GM12878 (cell line): ENCODE results near the gene EEF1E1. TPM values are rescaled to one million over a fixed set of nuclear protein-coding genes. Genes with fewer than 3 reads are reported as not detected.
A peak's percentile ranks its signal among the peaks of the same experiment; 100 is the strongest.

Source experiments
- ATF3 ChIP-seq: IDR thresholded peaks from 2 replicates; pipeline ENCODE4 v1.6.1; 2011; ENCODE audit warnings: low read depth, mild to moderate bottlenecking, low read length, moderate library complexity, borderline replicate concordance; ENCODE audit errors: extremely low read depth
- BCL3 ChIP-seq: IDR thresholded peaks from 2 replicates; pipeline ENCODE4 v1.6.1; 2011; ENCODE audit warnings: borderline replicate concordance, low read depth, mild to moderate bottlenecking, moderate library complexity, low read length; ENCODE audit not compliant: insufficient read depth, poor library complexity, severe bottlenecking
- BRCA1 ChIP-seq: IDR thresholded peaks from 2 replicates; pipeline ENCODE4 v1.6.1; 2011; ENCODE audit warnings: low read depth, low read length, improper control_type of control experiment
- CREB1 ChIP-seq: IDR thresholded peaks from 2 replicates; pipeline ENCODE4 v1.6.1; 2012; ENCODE audit warnings: low read depth, mild to moderate bottlenecking, inconsistent platforms
- GATAD2B ChIP-seq: fragments of 450-650 bp; conservative IDR thresholded peaks from 2 replicates; pipeline ENCODE4 v1.6.1; 2017; ENCODE audit warnings: low read depth, mild to moderate bottlenecking, moderate library complexity
- IKZF2 ChIP-seq, 2 experiments: fragments of 450-650 bp; IDR thresholded peaks; 2 replicates each; pipeline ENCODE4 v1.6.1; 2017; ENCODE audit warnings: mild to moderate bottlenecking in 2 of 2, moderate library complexity in 2 of 2
- IRF4 ChIP-seq: IDR thresholded peaks from 2 replicates; pipeline ENCODE4 v1.6.1; 2011; ENCODE audit warnings: low read depth, low read length
- MEF2B ChIP-seq: fragments of 450-650 bp; IDR thresholded peaks from 2 replicates; pipeline ENCODE4 v1.6.1; 2018; ENCODE audit warnings: mild to moderate bottlenecking, moderate library complexity; ENCODE audit not compliant: partially characterized antibody, poor library complexity, severe bottlenecking
- MTA2 ChIP-seq: fragments of 450-650 bp; IDR thresholded peaks from 2 replicates; pipeline ENCODE4 v1.6.1; 2016; ENCODE audit warnings: low read depth, mild to moderate bottlenecking, moderate library complexity
- NFYA ChIP-seq: IDR thresholded peaks from 2 replicates; pipeline ENCODE4 v1.6.1; 2011; ENCODE audit warnings: low read depth, mild to moderate bottlenecking, low read length, improper control_type of control experiment, borderline replicate concordance
- PKNOX1 ChIP-seq: fragments of 450-650 bp; IDR thresholded peaks from 2 replicates; pipeline ENCODE4 v1.6.1; 2016; ENCODE audit warnings: mild to moderate bottlenecking
- ZNF217 ChIP-seq: fragments of 450-650 bp; IDR thresholded peaks from 2 replicates; pipeline ENCODE4 v1.6.1; 2017; ENCODE audit warnings: antibody characterized with exemption, mild to moderate bottlenecking
- polyA plus RNA-seq, 11 experiments: library from polyadenylated mRNA; depleted of rRNA in 4 of 11; unstranded in 6 of 11; stranded (reverse) in 5 of 11; fragments of >200 nt; fragmentation: Nextera tagmentation in 4 of 11; fragmentation: Illumina TruSeq in 1 of 11; extraction: Ambion mirVana in 4 of 11; extraction: Trizol in 1 of 11; gene quantifications; 1 replicate in 1 of 11; 2 replicates in 10 of 11; pipeline versions ENCODE4 v1.2.1 to v1.2.3, GENCODE V29; 2011 to 2016; ENCODE audit warnings: inconsistent platforms in 2 of 11, missing spikeins in 2 of 11, low read depth in 1 of 11
- total RNA-seq, 4 experiments: library from RNA; depleted of rRNA in 3 of 4; stranded (reverse); fragments of >200 nt in 3 of 4; fragmentation: Illumina TruSeq in 1 of 4; extraction: Trizol in 1 of 4; gene quantifications; 2 replicates each; pipeline versions ENCODE4 v1.2.1 to v1.2.3, GENCODE V29; 2013 to 2021
- TF ChIP-seq, protein P1 (sequence below): IDR thresholded peaks from 2 replicates; pipeline ENCODE4 v1.6.1; 2011; ENCODE audit warnings: low read depth, low read length, improper control_type of control experiment, borderline replicate concordance
- TF ChIP-seq, protein P2 (sequence below): fragments of 450-650 bp; IDR thresholded peaks from 2 replicates; pipeline ENCODE4 v1.6.1; 2017; ENCODE audit warnings: borderline replicate concordance
- TF ChIP-seq, protein P3 (sequence below): fragments of 450-650 bp; formaldehyde crosslinking; IDR thresholded peaks from 2 replicates; pipeline ENCODE4 v1.4.0; 2022; ENCODE audit warnings: mild to moderate bottlenecking, moderate library complexity
- TF ChIP-seq, protein P4 (sequence below): fragments of 450-650 bp; IDR thresholded peaks from 2 replicates; pipeline ENCODE4 v1.6.1; 2016; ENCODE audit warnings: mild to moderate bottlenecking

EEF1E1 gene
- total and polyA plus RNA-seq, 10 of the 15 experiments (the other 5 are each of a cell fraction or from before 2014, with no cell fraction given): 55.3 to 668 (median 121) TPM

DNA sequence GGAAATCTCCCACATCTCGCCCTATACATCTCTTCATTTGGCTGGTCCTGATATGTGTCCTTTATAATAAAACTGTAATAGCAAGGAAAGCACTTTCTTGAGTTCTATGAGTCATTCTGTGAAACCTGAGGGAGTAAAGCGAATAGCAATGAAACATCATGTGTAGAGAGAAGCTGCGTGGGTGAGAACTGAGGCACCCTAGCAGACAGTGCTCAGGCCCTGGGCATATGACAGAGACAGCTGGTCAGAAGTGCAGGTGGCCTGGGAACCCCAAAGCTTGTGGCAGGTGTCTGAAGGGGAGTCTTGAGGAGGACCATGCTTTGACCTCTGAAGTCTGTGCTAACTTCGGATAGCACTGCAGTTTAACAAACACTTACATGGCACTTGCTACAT is 36.8 kb downstream of the EEF1E1 start (continued):
- peak; percentile 87 for TF ChIP-seq BCL3
- TF ChIP-seq PKNOX1: no peak
- no peak for TF ChIP-seq BRCA1
- TF ChIP-seq GATAD2B: no peak
- TF ChIP-seq IKZF2 (IDR thresholded peaks at IDR 0.05): no peak; a peak in 1 of 4 replicates
- TF ChIP-seq CREB1: peak; percentile 44; the same call in 1 of the 2 replicates
- TF ChIP-seq MTA2: 0 out of 2 replicates have a peak, but pooled peaks have one; percentile 29
- no peak for TF ChIP-seq ZNF217
- TF ChIP-seq NFYA: no peak
- TF ChIP-seq ATF3: no peak
- no peak for TF ChIP-seq MEF2B
- TF ChIP-seq, protein P1, sequence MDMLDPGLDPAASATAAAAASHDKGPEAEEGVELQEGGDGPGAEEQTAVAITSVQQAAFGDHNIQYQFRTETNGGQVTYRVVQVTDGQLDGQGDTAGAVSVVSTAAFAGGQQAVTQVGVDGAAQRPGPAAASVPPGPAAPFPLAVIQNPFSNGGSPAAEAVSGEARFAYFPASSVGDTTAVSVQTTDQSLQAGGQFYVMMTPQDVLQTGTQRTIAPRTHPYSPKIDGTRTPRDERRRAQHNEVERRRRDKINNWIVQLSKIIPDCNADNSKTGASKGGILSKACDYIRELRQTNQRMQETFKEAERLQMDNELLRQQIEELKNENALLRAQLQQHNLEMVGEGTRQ: no peak
- TF ChIP-seq IRF4: peak; percentile 88
- TF ChIP-seq, protein P2, sequence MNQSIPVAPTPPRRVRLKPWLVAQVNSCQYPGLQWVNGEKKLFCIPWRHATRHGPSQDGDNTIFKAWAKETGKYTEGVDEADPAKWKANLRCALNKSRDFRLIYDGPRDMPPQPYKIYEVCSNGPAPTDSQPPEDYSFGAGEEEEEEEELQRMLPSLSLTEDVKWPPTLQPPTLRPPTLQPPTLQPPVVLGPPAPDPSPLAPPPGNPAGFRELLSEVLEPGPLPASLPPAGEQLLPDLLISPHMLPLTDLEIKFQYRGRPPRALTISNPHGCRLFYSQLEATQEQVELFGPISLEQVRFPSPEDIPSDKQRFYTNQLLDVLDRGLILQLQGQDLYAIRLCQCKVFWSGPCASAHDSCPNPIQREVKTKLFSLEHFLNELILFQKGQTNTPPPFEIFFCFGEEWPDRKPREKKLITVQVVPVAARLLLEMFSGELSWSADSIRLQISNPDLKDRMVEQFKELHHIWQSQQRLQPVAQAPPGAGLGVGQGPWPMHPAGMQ: no peak
- TF ChIP-seq, protein P3, sequence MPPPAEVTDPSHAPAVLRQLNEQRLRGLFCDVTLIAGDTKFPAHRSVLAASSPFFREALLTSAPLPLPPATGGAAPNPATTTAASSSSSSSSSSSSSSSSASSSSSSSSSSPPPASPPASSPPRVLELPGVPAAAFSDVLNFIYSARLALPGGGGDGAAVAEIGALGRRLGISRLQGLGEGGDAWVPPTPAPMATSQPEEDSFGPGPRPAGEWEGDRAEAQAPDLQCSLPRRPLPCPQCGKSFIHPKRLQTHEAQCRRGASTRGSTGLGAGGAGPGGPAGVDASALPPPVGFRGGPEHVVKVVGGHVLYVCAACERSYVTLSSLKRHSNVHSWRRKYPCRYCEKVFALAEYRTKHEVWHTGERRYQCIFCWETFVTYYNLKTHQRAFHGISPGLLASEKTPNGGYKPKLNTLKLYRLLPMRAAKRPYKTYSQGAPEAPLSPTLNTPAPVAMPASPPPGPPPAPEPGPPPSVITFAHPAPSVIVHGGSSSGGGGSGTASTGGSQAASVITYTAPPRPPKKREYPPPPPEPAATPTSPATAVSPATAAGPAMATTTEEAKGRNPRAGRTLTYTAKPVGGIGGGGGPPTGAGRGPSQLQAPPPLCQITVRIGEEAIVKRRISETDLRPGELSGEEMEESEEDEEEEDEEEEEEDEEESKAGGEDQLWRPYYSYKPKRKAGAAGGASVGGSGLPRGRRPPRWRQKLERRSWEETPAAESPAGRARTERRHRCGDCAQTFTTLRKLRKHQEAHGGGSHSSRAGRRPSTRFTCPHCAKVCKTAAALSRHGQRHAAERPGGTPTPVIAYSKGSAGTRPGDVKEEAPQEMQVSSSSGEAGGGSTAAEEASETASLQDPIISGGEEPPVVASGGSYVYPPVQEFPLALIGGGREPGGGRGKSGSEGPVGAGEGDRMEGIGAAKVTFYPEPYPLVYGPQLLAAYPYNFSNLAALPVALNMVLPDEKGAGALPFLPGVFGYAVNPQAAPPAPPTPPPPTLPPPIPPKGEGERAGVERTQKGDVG: no peak
- TF ChIP-seq, protein P4, sequence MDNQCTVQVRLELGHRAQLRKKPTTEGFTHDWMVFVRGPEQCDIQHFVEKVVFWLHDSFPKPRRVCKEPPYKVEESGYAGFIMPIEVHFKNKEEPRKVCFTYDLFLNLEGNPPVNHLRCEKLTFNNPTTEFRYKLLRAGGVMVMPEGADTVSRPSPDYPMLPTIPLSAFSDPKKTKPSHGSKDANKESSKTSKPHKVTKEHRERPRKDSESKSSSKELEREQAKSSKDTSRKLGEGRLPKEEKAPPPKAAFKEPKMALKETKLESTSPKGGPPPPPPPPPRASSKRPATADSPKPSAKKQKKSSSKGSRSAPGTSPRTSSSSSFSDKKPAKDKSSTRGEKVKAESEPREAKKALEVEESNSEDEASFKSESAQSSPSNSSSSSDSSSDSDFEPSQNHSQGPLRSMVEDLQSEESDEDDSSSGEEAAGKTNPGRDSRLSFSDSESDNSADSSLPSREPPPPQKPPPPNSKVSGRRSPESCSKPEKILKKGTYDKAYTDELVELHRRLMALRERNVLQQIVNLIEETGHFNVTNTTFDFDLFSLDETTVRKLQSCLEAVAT: 0 out of 2 replicates have a peak, but pooled peaks have one; percentile 4
